ENCODE results near the gene SERINC3.

The SERINC3 gene

GRCh38 chr20:44560229-44560628 is 38.4 kb upstream of the SERINC3 start:
- TF ChIP-seq, protein P1, sequence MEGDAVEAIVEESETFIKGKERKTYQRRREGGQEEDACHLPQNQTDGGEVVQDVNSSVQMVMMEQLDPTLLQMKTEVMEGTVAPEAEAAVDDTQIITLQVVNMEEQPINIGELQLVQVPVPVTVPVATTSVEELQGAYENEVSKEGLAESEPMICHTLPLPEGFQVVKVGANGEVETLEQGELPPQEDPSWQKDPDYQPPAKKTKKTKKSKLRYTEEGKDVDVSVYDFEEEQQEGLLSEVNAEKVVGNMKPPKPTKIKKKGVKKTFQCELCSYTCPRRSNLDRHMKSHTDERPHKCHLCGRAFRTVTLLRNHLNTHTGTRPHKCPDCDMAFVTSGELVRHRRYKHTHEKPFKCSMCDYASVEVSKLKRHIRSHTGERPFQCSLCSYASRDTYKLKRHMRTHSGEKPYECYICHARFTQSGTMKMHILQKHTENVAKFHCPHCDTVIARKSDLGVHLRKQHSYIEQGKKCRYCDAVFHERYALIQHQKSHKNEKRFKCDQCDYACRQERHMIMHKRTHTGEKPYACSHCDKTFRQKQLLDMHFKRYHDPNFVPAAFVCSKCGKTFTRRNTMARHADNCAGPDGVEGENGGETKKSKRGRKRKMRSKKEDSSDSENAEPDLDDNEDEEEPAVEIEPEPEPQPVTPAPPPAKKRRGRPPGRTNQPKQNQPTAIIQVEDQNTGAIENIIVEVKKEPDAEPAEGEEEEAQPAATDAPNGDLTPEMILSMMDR (conservative IDR thresholded peaks at IDR 0.05): no peak
- no peak for TF ChIP-seq ZFX (IDR thresholded peaks at IDR 0.05)
- no peak overlapping the region for H3K27ac ChIP-seq

DNA sequence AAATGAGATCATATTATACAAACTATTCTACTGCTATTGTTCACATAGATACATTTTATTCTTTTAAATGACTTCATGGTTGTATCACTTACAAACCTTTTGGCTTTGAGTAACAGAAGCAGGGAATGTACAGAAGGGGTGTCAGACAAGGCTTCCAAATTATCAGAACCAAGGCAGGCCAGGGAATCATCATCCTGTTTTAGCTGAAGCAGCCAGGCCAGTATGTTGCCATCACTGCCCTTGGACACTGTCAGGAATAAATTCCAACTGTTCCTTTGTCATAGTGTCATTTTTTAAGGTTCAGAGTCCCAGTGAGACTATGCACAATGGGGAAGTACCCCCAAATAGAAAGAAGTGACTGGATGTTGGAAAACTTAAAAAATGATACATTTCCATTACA is 37.4 kb upstream of the SERINC3 start:
- TF ChIP-seq ZFX (IDR thresholded peaks at IDR 0.05): no peak
- TF ChIP-seq, protein P1 (conservative IDR thresholded peaks at IDR 0.05): no peak

GRCh38 chr20:44552950-44553908 is 31.4 kb upstream of the SERINC3 start:
- no peak overlapping the region for H3K27ac ChIP-seq
- TF ChIP-seq, protein P1 (conservative IDR thresholded peaks at IDR 0.05): no peak
- TF ChIP-seq ZFX (IDR thresholded peaks at IDR 0.05): no peak

More for the DNA sequence above, 37.4 kb upstream of the SERINC3 start:
- H3K27ac ChIP-seq: no peak overlapping the region

- no peak overlapping the region for H3K27ac ChIP-seq
- TF ChIP-seq ZFX (IDR thresholded peaks at IDR 0.05): no peak
- TF ChIP-seq, protein P1 (conservative IDR thresholded peaks at IDR 0.05): no peak
These were observed 30.7 kb upstream of the SERINC3 start for GRCh38 chr20:44552568-44552949.

DNA sequence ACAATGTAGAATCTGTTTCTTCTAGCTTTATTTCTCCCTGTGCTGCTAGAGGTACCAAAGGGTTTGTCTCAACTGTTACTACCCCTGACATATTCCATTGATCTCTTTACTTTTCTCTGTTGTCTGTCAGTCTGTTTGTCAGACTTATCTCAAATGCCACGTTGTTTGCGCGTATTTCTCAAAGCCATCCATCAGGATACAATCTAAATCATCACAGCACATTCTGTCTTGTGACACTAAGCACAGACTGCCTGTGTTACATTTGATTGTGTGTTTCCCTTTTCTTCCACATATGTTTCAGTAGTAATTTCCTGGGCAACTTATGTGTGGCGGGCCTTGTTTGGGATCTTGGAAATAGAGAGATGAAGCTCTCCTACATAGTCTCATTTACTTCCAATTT is 30.2 kb upstream of the SERINC3 start:
- TF ChIP-seq, protein P1 (conservative IDR thresholded peaks at IDR 0.05): no peak
- no peak for TF ChIP-seq ZFX (IDR thresholded peaks at IDR 0.05)
- no peak overlapping the region for H3K27ac ChIP-seq

GRCh38 chr20:44549123-44549522 is 27.3 kb upstream of the SERINC3 start:
- TF ChIP-seq, protein P1 (conservative IDR thresholded peaks at IDR 0.05): no peak
- no peak overlapping the region for H3K27ac ChIP-seq

DNA sequence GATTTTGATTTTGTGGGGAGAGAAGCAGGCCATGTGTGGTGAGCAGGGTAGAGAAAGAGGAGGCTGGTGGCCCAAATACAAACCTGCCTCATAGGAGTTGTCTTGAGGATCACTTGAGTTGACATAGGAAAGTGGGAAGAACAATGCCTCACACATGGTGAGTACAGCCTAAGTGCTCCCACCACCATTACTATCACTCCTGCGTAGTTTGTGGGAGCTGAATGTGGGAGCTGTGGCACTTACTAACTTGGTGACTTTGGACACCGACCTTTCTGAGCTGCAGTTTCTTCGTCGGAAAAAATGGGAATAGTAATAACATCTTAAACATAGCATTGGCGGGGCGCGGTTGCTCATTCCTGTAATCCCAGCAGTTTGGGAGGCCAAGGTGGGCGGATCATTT is 25.5 kb upstream of the SERINC3 start:
- TF ChIP-seq ZFX (IDR thresholded peaks at IDR 0.05): no peak
- TF ChIP-seq, protein P1 (conservative IDR thresholded peaks at IDR 0.05): no peak
- no peak overlapping the region for H3K27ac ChIP-seq
